Epidermal melanocyte (primary cell): ENCODE measurements around the gene SLC25A34.

Source experiments
- DNase-seq: peaks from one replicate; pipeline ENCODE4 v3.0.0; 2011; ENCODE audit warnings: low spot score; ENCODE audit not compliant: insufficient read length

The SLC25A34 gene

GRCh38 chr1:15751717-15752116 lies 15.7 kb downstream of the SLC25A34 start:
- no peak for DNase-seq

GRCh38 chr1:15753776-15754175 lies 17.7 kb downstream of the SLC25A34 start:
- no peak for DNase-seq

- DNase-seq = no peak
Observed at GRCh38 chr1:15755021-15755645, 19.1 kb downstream of the SLC25A34 start.

GRCh38 chr1:15755646-15756040 lies 19.6 kb downstream of the SLC25A34 start:
- DNase-seq = no peak

DNA sequence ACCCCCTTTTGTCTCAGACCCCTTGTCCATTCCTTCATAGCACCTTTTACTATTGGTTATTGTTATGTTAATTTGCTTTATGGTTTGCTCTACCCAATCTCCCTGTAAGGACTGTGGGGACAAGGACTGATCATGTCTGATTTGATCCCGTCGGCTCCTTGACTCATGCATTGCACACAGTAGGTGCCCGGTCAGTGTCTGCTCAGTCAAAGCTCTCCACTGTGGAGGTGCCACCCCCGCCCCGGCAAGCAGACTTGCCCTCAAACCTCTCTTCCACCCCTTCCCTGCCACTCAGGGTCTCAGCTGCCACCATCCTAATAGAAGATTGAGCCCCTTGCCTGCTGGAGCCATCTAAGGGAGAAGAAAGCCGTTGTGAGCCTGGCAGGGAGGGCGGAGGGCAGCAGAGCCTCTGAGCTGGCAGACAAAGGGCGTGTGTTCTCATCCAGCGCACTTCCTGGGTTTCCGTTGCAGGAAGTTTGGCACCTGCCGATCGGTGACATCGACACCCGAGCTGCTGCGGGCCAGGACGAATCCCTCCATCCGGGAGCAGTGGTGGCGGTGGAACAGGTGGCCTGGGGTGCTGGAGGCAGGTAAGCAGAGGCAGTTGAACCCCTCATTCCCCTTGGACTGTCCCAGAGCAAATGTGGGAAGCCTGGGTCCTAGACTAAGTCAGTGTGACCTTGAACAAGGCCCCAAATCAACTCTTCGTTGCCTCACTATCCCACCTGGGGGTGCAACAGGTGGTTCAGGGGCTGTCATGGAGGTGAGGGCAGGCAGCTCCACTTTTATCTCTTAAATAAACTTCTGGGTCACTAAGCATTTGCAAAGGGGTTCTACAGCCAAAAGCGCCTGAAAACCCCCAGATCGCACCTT lies 20.3 kb downstream of the SLC25A34 start:
- DNase-seq = no peak

- no peak for DNase-seq
Observed at GRCh38 chr1:15757016-15757543, 21.0 kb downstream of the SLC25A34 start.

- no peak for DNase-seq
Observed at GRCh38 chr1:15757575-15758342, 21.7 kb downstream of the SLC25A34 start.

GRCh38 chr1:15758343-15758931 lies 22.4 kb downstream of the SLC25A34 start, which contains the start of gene FBLIM1:
TSS of gene FBLIM1 (plus strand) at chr1:15758795. CDS start at chr1:15764984, 6,189 bp downstream.
- no peak for DNase-seq

DNA sequence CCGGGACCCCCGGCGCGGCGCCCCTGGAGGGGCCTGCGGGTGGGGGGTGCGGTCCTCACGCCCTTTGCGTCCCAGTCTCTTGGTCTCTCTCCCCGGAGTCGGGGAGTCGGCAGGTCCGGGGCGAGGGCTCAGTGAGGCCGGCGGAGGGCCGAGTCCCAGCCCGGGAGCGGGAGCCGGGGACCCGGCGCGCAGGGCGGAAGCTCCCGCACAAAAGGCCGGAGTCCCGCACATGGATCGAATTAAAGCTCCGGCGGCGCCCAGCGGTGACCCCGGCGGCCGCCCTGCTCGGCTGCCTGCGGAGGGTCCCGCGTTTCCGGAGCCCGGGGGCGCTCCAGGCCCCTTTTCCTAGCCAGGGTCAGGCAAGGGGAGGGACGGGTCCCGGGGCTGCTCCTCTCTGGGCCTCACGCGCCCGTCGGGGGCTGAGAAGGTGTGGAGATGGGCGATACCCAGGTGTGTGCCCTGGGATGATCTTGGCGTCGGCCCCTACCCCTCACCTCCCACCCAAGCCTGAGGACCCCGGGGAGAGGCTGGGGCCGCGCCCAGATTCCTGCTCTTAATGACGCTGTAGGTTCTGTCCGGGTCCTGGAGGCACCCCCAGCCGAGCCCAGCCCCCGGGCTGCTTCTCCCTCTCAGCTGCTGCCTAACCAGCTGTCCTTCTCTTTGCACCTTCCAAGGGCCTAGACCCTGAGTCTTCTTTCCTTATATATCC lies 23.0 kb downstream of the SLC25A34 start:
- DNase-seq = no peak

DNA sequence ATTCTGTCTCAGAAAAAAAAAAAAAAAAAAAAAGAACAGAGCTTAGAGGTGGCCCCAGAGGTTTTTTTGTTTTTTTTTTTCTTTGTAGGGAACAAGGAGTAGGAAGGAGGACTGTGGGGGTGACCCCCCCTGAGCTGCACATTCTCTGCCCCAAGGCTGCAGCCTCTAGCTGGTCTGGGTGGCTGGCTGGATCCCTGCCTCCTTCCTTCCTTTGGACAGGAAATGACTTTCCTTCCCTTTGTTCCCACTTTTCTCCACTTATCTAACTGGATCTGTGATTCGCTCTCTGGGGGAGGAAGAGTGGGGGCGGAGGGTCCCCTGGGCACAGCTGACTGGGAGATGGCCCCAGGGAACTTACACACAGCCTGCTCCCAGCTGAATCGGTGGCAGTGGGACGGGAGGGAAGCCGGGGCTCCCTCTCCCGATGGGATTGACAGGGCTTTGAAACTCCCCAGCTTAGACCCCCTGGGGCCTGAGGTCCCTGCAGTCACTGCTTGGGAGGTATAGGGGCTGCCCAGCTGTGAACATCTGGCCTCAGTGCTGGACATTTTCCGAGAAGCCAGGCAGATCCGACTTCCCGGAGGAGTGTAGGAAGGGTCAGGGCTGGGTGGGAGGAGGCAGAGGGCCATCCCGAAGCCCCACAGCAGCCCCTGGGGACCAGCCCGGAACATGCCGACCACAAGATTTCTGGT lies 24.6 kb downstream of the SLC25A34 start:
- peak; percentile 89 for DNase-seq

- DNase-seq = no peak
Observed at GRCh38 chr1:15761366-15762128, 25.5 kb downstream of the SLC25A34 start.

- no peak for DNase-seq
Observed at GRCh38 chr1:15762546-15762945, 26.5 kb downstream of the SLC25A34 start.

DNA sequence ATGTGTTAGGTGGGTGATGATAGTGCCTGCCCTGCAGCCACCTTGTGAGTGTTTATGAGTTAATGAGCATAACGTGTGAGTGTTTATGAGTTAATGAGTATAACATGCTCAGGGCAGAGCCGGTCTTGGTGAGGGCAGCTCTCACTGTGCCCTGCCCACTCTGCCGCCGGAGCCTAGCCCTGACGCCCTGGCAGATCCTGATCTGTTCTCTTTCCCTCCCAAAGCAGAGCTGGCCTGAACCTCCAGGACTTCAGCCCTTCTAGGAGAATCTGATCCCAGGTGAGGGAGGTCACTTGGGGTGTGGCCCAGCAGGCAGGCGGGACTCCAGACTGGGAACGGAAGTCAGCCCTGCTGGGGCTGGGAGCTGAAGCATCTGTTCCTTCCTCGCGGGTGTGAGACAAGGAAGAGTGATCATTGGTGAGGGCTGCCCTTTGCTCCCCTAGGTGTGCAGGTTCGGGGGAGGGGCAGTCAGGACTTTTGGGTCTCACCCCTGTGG lies 28.3 kb downstream of the SLC25A34 start:
- no peak for DNase-seq

GRCh38 chr1:15764890-15765289 lies 28.8 kb downstream of the SLC25A34 start:
- DNase-seq = no peak

- DNase-seq = no peak
Observed at GRCh38 chr1:15765495-15766194, 29.6 kb downstream of the SLC25A34 start.

- DNase-seq = no peak
Observed at GRCh38 chr1:15767941-15768340, 31.9 kb downstream of the SLC25A34 start.

- DNase-seq = no peak
Observed at GRCh38 chr1:15768388-15768787, 32.3 kb downstream of the SLC25A34 start.

GRCh38 chr1:15770313-15770962 lies 34.4 kb downstream of the SLC25A34 start:
- no peak for DNase-seq
